ENCODE measurements around the gene RNF168.
A peak's percentile ranks its signal among the peaks of the same experiment; 100 is the strongest.
"Not testable (repeated sequence)": the region's sequence is repeated elsewhere in the genome, so short reads cannot be mapped to it uniquely, and the experiment has no call there.

The RNF168 gene

DNA sequence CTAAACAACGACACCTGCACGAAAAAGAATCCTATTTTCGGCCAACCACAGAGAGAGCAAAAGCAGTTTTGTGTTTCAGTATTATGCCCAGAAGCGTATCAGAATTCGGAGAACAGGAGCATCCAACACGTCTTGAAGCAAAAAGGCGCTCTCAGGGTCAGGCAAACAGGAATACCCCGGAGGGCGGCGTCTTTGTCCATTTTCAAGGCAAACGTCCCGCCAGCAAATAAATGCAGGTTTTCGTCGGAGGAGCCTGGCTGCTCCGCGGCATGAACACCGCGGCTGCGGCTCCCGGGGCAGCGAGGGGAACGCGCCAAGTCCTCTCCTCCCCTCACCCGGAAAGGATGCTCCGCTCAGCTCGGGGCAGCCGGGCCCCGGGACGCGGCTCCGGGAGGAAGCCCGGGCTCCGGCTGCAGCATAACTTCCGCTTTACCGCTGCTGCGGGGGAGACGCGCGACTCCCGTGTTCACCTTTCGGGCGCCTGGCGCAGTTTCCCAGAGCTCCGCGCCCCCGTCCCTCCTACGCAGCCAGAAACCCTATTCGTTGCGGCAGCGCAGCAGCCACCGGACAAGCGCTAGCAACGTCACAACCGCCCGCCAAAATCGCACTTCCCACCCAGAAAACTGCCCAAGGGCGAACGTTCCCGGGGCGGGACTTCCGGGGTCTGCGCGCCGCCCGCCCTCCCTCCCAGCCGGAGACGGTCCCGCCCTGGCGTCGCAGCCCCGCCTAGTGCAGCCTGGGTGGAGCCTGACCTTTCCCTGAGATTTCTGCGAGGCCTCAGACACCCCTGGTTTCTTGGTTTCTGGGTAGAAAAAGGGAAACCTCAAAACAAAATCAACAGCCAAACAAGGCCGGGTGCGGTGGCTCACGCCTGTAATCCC is at the start of gene RNF168:
RNF168 (minus strand) TSS at position 573 of the 881 bp plus-strand sequence. CDS start 595 bp downstream, outside the sequence.
- TF ChIP-seq, protein P1, sequence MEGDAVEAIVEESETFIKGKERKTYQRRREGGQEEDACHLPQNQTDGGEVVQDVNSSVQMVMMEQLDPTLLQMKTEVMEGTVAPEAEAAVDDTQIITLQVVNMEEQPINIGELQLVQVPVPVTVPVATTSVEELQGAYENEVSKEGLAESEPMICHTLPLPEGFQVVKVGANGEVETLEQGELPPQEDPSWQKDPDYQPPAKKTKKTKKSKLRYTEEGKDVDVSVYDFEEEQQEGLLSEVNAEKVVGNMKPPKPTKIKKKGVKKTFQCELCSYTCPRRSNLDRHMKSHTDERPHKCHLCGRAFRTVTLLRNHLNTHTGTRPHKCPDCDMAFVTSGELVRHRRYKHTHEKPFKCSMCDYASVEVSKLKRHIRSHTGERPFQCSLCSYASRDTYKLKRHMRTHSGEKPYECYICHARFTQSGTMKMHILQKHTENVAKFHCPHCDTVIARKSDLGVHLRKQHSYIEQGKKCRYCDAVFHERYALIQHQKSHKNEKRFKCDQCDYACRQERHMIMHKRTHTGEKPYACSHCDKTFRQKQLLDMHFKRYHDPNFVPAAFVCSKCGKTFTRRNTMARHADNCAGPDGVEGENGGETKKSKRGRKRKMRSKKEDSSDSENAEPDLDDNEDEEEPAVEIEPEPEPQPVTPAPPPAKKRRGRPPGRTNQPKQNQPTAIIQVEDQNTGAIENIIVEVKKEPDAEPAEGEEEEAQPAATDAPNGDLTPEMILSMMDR (IDR thresholded peaks at IDR 0.05; ENCODE audit: low read depth, low read length) = no peak
- peak within 1 kb of the TSS; percentile 98 for H3K4me3 ChIP-seq (ENCODE audit: low read depth, low read length)

- TF ChIP-seq, protein P1 (IDR thresholded peaks at IDR 0.05; ENCODE audit: low read depth, low read length) = no peak
- no peak overlapping the region for H3K4me3 ChIP-seq (ENCODE audit: low read depth, low read length)
Measured at GRCh38 chr3:196552253-196552652, 48.7 kb upstream of the RNF168 start.

GRCh38 chr3:196550172-196550571 is 46.6 kb upstream of the RNF168 start:
- H3K4me3 ChIP-seq (ENCODE audit: low read depth, low read length) = not testable (repeated sequence)

DNA sequence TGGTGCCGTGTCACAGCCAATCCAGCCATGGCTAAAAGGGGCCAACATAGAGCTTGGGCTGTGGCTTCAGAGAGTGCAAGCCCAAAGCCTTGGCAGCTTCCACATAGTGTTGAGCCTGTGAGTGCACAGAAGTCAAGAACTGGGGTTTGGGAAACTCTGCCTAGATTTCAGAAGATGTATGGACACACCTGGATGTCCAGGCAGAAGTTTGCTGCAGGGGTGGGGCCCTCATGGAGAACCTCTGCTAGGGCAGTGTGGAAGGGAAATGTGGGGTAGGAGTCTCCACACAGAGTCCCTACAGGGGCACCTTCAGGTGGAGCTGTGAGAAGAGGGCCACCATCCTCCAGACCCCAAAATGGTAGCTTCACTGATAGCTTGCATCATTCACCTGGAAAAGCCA is 45.7 kb upstream of the RNF168 start:
- H3K4me3 ChIP-seq (ENCODE audit: low read depth, low read length) = not testable (repeated sequence)

DNA sequence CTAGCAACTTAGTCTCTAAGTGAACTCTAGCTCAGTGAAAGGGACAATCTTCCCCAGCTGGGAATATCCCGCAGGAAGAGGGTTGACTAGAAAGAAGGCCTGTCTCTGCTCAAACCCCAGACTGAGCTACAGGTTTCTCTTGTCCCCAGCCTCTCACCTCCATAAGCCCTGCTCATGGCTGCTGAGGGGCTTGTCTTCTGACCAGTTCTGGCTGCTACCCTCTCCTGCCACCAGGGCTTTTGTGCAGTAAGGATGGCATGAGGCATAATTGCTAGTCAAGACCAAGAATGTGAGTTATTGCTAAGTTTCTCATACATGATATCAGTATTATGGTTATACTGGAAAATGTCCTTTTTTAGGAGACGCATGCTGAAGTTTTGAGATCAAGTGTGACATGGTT is 43.5 kb upstream of the RNF168 start:
- no peak overlapping the region for H3K4me3 ChIP-seq (ENCODE audit: low read depth, low read length)

DNA sequence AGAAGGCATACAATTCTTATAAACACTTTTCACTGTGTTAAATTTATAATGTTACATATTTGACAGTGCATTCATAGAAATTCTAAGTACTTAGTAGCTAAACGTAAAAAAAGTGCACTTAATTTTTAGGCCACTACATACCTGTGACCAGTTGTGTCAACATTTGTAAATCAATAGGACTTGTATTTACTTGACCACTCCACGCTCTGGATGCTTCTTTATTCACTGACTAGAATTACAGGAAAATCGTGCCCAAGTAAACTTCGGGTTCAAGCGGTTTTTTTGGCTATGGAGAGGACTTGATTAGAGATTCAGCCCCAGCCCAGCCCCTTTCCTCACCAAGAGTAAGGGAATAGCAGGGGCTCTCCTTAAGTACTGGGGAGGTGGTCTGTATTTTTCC is 43.0 kb upstream of the RNF168 start:
- H3K4me3 ChIP-seq (ENCODE audit: low read depth, low read length) = no peak overlapping the region
- TF ChIP-seq, protein P1 (IDR thresholded peaks at IDR 0.05; ENCODE audit: low read depth, low read length) = no peak

More for the DNA sequence above, 43.5 kb upstream of the RNF168 start:
- TF ChIP-seq, protein P1 (IDR thresholded peaks at IDR 0.05; ENCODE audit: low read depth, low read length) = no peak

DNA sequence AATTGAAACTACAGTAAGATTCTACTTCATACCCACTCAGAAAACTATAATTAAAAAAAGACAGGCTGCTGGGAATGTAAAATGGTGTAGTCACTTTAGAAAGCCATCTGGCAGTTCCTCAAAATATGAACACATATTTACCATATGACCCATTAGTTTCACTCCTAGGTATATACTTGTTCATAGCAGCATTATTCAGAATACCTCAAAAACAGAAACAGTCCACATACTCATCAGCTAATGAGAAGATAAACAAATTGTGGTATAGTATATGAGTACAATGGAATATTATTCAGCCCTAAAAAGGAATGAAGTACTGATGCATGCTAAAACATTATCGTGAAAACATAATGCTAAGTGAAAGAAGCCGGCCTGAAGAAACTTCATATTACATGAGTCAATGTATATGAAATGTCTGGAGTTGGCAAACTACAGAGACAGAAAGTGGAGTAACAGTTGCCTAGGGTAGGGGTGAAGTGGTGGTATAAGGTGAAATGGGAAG is 41.0 kb upstream of the RNF168 start:
- H3K4me3 ChIP-seq (ENCODE audit: low read depth, low read length) = no peak overlapping the region
- TF ChIP-seq, protein P1 (IDR thresholded peaks at IDR 0.05; ENCODE audit: low read depth, low read length) = no peak

DNA sequence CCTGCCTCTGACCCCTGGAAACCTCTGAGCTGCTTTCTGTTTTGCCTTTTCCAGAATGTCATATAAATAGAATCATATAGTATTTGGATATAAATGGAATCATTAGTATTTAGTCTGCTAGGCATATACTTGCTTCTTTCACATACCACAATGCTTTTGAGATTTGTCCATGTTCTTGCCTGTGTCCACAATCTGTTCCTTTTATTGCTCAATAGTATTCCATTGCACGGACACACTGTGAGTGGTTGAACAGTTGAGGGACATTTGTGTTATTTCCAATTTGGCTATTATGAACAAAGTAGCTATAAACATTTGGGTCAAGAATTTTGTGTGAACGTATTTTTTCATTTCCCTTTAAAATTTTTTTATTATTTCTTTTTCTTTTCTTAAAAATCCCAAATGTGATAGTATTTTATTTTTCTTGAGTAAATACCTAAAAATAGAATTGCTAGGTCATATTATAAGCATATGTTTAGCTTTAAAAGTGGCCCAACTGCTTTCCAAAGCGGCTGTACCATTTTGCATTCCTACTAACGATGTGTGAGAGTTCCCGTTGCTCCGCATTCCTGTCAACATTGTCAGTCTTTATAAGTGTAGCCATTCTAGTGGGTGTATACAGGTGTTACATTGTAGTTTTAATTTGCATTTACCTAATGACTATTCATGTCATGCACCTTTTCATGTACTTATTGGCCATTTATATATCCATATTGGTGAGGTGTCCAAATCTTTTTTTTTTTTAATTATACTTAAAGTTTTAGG is 38.3 kb upstream of the RNF168 start:
- TF ChIP-seq, protein P1 (IDR thresholded peaks at IDR 0.05; ENCODE audit: low read depth, low read length) = no peak

More for the DNA sequence above, 38.3 kb upstream of the RNF168 start:
- no peak overlapping the region for H3K4me3 ChIP-seq (ENCODE audit: low read depth, low read length)

All from WI38 (cell line).